HEK293T (cell line): ENCODE data around the gene BTBD1.

Source experiments
- CTCF ChIA-PET: fragments of 350-600 bp; formaldehyde crosslinking; extraction: SDS; loops from one replicate; lab custom pipeline; 2021; ENCODE audit warnings: antibody characterized with exemption, inconsistent platforms; lab: Yijun Ruan, JAX
- POLR2A ChIA-PET: fragments of 350-600 bp; formaldehyde crosslinking; extraction: SDS; loops from one replicate; lab custom pipeline; 2020; ENCODE audit warnings: antibody characterized with exemption, inconsistent platforms; lab: Yijun Ruan, JAX
- DNase-seq: peaks from one replicate; pipeline ENCODE4 v3.0.0; 2012; ENCODE audit warnings: mixed read lengths; ENCODE audit errors: extremely low spot score
- ARNT ChIP-seq: fragments of 450-650 bp; IDR thresholded peaks from 2 replicates; pipeline ENCODE4 v1.6.1; 2017; ENCODE audit warnings: mild to moderate bottlenecking
- BHLHE40 ChIP-seq: fragments of 450-650 bp; IDR thresholded peaks from 2 replicates; pipeline ENCODE4 v1.6.1; 2016; ENCODE audit warnings: mild to moderate bottlenecking, moderate library complexity, borderline replicate concordance
- CTBP1 ChIP-seq: fragments of 450-650 bp; IDR thresholded peaks from 2 replicates; pipeline ENCODE4 v1.6.1; 2016; ENCODE audit warnings: borderline replicate concordance
- ELF4 ChIP-seq: fragments of 450-650 bp; IDR thresholded peaks from 2 replicates; pipeline ENCODE4 v1.6.1; 2017; ENCODE audit warnings: antibody characterized with exemption
- FOXA1 ChIP-seq: fragments of 450-650 bp; IDR thresholded peaks from 2 replicates; pipeline ENCODE4 v1.6.1; 2016; ENCODE audit warnings: mild to moderate bottlenecking
- FOXK2 ChIP-seq: fragments of 450-650 bp; IDR thresholded peaks from 2 replicates; pipeline ENCODE4 v1.6.1; 2016; ENCODE audit warnings: mild to moderate bottlenecking
- FOXM1 ChIP-seq: fragments of 450-650 bp; IDR thresholded peaks from 2 replicates; pipeline ENCODE4 v1.6.1; 2017; ENCODE audit warnings: mild to moderate bottlenecking, borderline replicate concordance
- HDGF ChIP-seq: fragments of 450-650 bp; IDR thresholded peaks from 2 replicates; pipeline ENCODE4 v1.6.1; 2017; ENCODE audit warnings: antibody characterized with exemption, borderline replicate concordance
- L3MBTL2 ChIP-seq: fragments of 450-650 bp; conservative IDR thresholded peaks from 2 replicates; pipeline ENCODE4 v1.6.1; 2016; ENCODE audit warnings: mild to moderate bottlenecking
- LEF1 ChIP-seq: fragments of 450-650 bp; IDR thresholded peaks from 2 replicates; pipeline ENCODE4 v1.6.1; 2017; ENCODE audit warnings: mild to moderate bottlenecking, borderline replicate concordance
- NFRKB ChIP-seq: fragments of 450-650 bp; IDR thresholded peaks from 2 replicates; pipeline ENCODE4 v1.6.1; 2016; ENCODE audit warnings: mild to moderate bottlenecking, moderate library complexity
- PKNOX1 ChIP-seq: fragments of 450-650 bp; IDR thresholded peaks from 2 replicates; pipeline ENCODE4 v1.6.1; 2016
- SP1 ChIP-seq: fragments of 450-650 bp; IDR thresholded peaks from 2 replicates; pipeline ENCODE4 v1.6.1; 2017
- SUZ12 ChIP-seq: fragments of 450-650 bp; IDR thresholded peaks from 2 replicates; pipeline ENCODE4 v1.6.1; 2016; ENCODE audit warnings: mild to moderate bottlenecking
- TARDBP ChIP-seq: fragments of 450-650 bp; IDR thresholded peaks from 2 replicates; pipeline ENCODE4 v1.6.1; 2016
- ZNF384 ChIP-seq: fragments of 450-650 bp; IDR thresholded peaks from 2 replicates; pipeline ENCODE4 v1.6.1; 2016

BTBD1 gene

GRCh38 chr15:82985688-82986441, 81.2 kb downstream of the BTBD1 start, which contains the start of gene RAMAC:
TSS of gene RAMAC (plus strand) at chr15:82986210. CDS start at chr15:82989019, 2,809 bp downstream.
- DNase-seq: peak; percentile 96
- ChIA-PET POLR2A (interaction anchor here (0.7 to 1.8 kb wide), 19 partner anchors 9 to 506 kb away, joined by 3 to 13 read pairs (median 4); partner anchors contain the start of gene C15orf40), CTCF (interaction anchor here (0.6 to 1.1 kb wide), 3 partner anchors 14 to 300 kb away, joined by 3 read pairs; no protein-coding TSS in a partner anchor)
- no peak for TF ChIP-seq FOXM1
- TF ChIP-seq LEF1: no peak
- peak; percentile 50; the same call in 1 of the 2 replicates for TF ChIP-seq ELF4
- no peak for TF ChIP-seq ARNT
- TF ChIP-seq CTBP1: 0 out of 2 replicates have a peak, but pooled peaks have one; percentile 31
- TF ChIP-seq HDGF: no peak
- TF ChIP-seq SP1: no peak
- TF ChIP-seq SUZ12: no peak
- peak; percentile 100 for TF ChIP-seq L3MBTL2
- TF ChIP-seq BHLHE40: no peak
- TF ChIP-seq NFRKB: no peak
- TF ChIP-seq FOXK2: no peak
- TF ChIP-seq PKNOX1: peak; percentile 79
- no peak for TF ChIP-seq TARDBP
- no peak for TF ChIP-seq FOXA1
- no peak for TF ChIP-seq ZNF384

DNA sequence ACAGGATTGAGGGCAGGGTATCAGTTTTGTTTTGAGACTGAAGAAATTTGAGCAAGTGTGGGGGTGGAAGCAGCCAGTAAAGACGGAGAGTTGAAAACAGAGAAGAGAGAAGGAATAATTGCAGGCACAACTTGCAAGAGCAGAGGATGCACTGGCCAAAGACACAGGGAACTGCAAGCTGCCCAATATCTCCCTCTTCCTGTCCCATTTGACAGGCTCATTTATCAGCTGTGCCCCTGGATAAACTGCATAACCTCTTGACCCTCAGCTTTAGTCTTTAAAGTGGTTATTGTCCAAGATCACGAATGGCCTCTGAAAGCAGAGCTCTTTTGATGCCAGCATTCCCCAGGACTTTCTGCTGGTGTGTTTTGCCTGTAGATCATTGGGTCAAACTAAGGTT, 86.1 kb downstream of the BTBD1 start:
- no peak for DNase-seq
- TF ChIP-seq CTBP1 (no peak), L3MBTL2 (no peak), SP1 (no peak), BHLHE40 (no peak), FOXA1 (no peak), FOXK2 (no peak), SUZ12 (no peak), FOXM1 (no peak), ELF4 (no peak), ARNT (no peak), PKNOX1 (no peak), HDGF (no peak), TARDBP (no peak), NFRKB (no peak), ZNF384 (no peak), LEF1 (no peak)
- CTCF ChIA-PET: no interaction called here
- POLR2A ChIA-PET: interaction anchor here (0.6 kb wide), 1 partner anchor 132 kb away, joined by 3 read pairs; no protein-coding TSS in a partner anchor

DNA sequence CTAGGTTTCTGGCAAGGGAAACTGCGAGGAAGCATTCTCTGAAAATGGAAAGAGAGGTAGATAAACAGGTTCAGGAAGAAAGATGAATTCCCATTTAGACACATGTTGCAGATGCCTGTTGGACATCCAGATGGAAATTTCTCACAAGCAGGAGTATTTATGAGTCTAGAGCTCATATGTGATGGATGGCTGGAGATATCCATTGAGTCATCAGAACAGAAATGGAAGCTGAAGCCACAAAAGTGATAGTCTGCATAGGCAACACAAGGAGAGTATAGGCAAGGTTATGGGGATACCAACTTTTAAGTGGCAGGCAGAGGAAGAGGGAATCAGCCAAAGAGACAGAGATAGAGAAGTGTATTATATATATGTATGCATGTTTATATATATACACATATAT, 87.3 kb downstream of the BTBD1 start:
- CTCF ChIA-PET: no interaction called here
- DNase-seq: no peak
- POLR2A ChIA-PET: no interaction called here
- TF ChIP-seq BHLHE40 (no peak), SUZ12 (no peak), CTBP1 (no peak), ELF4 (no peak), HDGF (no peak), SP1 (no peak), PKNOX1 (no peak), LEF1 (no peak), ZNF384 (no peak), NFRKB (no peak), L3MBTL2 (no peak), TARDBP (no peak), ARNT (no peak), FOXM1 (no peak), FOXK2 (no peak)

GRCh38 chr15:82978438-82978837, 88.6 kb downstream of the BTBD1 start:
- ChIA-PET POLR2A (no interaction called here), CTCF (no interaction called here)
- DNase-seq: no peak
- TF ChIP-seq ZNF384: no peak
- TF ChIP-seq HDGF: no peak
- no peak for TF ChIP-seq NFRKB
- TF ChIP-seq FOXM1: no peak
- TF ChIP-seq CTBP1: no peak
- no peak for TF ChIP-seq BHLHE40

DNA sequence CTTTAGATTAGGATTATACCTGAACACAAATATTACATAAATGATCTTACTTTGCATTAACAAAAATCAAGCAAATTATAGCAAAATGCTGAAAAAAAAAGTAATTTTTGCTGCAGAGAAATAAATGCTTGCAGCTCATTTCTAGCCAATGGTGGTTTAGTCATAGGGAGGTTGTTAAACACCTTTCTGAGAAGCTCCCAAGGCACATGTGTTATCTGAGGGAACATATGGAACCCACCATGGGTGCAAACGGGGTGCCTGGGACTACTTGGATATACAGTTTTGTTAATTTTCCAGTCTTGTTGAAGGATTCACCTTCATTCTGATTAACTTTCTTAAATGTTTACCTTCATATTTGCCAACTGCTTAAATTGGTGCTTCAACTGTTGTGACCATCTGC, 90.0 kb downstream of the BTBD1 start:
- no peak for DNase-seq
- TF ChIP-seq L3MBTL2: no peak
- TF ChIP-seq NFRKB: no peak
- TF ChIP-seq LEF1: no peak
- TF ChIP-seq PKNOX1: no peak
- TF ChIP-seq SUZ12: no peak
- no peak for TF ChIP-seq ELF4
- TF ChIP-seq FOXA1: no peak
- TF ChIP-seq SP1: no peak
- TF ChIP-seq FOXK2: no peak
- no peak for TF ChIP-seq ARNT
- no peak for TF ChIP-seq BHLHE40
- no peak for TF ChIP-seq FOXM1
- no peak for TF ChIP-seq CTBP1
- no peak for TF ChIP-seq HDGF
- TF ChIP-seq TARDBP: no peak
- no peak for TF ChIP-seq ZNF384
- POLR2A ChIA-PET: interaction anchor here (1.0 kb wide), 1 partner anchor 9 kb away, joined by 3 read pairs; the partner anchor contains the start of gene RAMAC
- CTCF ChIA-PET: no interaction called here
